GM21619 (cell line): Measurements from ENCODE around the gene VARS2.
"Not testable (repeated sequence)": the region's sequence is repeated elsewhere in the genome, so short reads cannot be mapped to it uniquely, and the experiment has no call there.

Experiments
- ATAC-seq: cut with Tn5 transposase; IDR thresholded peaks from one replicate; pipeline ENCODE4 v1.9.1; 2021; ENCODE audit not compliant: unreplicated experiment

The VARS2 gene

GRCh38 chr6:30960907-30961673 is 47.1 kb downstream of the VARS2 start:
- no peak for ATAC-seq

GRCh38 chr6:30962716-30963115 is 48.7 kb downstream of the VARS2 start:
- ATAC-seq: no peak

GRCh38 chr6:30963641-30964040 is 49.6 kb downstream of the VARS2 start:
- ATAC-seq: no peak

DNA sequence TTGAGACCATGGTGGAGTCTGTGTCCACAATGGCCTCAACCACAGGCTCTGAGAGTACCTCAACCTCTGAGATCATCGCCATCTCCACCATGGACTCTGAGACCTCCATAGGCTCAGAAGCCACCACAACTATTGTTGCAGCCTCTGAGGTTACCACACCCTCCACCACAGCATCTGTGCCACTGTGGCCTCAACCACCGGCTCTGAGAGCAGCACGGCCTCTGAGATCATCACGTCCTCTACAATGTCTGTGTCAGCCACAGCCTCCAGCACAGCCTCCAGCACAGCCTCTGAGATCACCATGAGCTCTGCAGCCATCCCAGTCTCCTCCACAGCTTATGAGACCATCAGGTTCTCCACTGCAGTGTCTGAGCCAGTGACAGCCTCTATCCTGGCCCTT is 50.0 kb downstream of the VARS2 start:
- no peak for ATAC-seq

DNA sequence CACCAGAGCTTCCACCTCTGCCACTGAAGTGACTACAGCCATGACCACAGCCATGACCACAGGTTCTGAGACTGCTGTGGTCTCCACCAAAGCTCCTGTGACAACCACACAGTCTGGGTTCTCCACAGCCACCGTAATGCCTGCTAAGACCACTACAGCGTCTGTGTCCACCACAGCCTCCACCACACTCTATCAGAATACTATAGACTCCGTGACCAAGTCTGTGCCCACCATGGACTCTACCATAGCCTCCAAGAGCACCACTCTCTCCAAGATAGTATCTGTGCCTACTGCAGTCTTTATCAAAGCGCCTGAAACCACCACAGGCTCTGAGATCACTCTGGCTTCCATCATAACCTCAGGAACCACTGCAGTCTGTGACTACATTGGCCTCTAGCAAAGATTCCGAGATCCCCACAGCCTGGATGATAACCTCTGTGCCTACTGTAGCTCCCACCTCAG is 51.1 kb downstream of the VARS2 start:
- ATAC-seq: no peak

- no peak for ATAC-seq
Observed at GRCh38 chr6:30966154-30966553, 52.1 kb downstream of the VARS2 start.

DNA sequence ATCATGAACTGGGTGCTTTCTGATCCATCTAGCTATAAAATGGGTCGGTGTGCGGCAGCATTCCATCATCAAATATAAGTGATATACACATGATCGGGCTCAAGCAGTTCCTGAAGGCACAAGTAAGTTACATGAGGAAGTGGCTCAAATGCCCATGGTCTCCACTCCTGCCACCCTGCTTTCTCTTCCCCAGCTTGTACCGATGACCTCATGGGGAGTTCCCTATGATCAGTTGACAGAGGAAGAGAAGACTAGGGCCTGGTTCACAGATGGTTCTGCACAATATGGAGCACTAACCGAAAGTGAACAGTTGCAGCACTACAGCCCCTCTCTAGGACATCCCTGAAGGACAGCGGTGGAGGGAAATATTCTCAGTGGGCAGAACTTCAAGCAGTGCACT is 55.1 kb downstream of the VARS2 start:
- not testable (repeated sequence) for ATAC-seq

- ATAC-seq: no peak
Observed at GRCh38 chr6:30970946-30971345, 56.9 kb downstream of the VARS2 start.

GRCh38 chr6:30972816-30973215 is 58.8 kb downstream of the VARS2 start:
- no peak for ATAC-seq

GRCh38 chr6:30974490-30975252 is 60.6 kb downstream of the VARS2 start:
- ATAC-seq: no peak
